HG03103 (cell line): ENCODE data around the gene TEX261.
A peak's percentile ranks its signal among the peaks of the same experiment; 100 is the strongest.
"Not testable (repeated sequence)": the region's sequence is repeated elsewhere in the genome, so short reads cannot be mapped to it uniquely, and the experiment has no call there.

Source experiments
- ATAC-seq: cut with Tn5 transposase; IDR thresholded peaks from one replicate; pipeline ENCODE4 v1.9.1; 2021; ENCODE audit warnings: low read depth; ENCODE audit not compliant: unreplicated experiment

TEX261 gene

GRCh38 chr2:71000780-71001591, 6.3 kb upstream of the TEX261 start:
- ATAC-seq = peak; percentile 81

GRCh38 chr2:70999931-71000330, 5.3 kb upstream of the TEX261 start:
- ATAC-seq = not testable (repeated sequence)

GRCh38 chr2:70999362-70999761, 4.7 kb upstream of the TEX261 start:
- no peak for ATAC-seq

GRCh38 chr2:70998885-70999284, 4.2 kb upstream of the TEX261 start:
- not testable (repeated sequence) for ATAC-seq

GRCh38 chr2:70995426-70995729, 705 bp upstream of the TEX261 start:
- ATAC-seq = peak; percentile 32

- peak; percentile 20 for ATAC-seq
Observed at GRCh38 chr2:70994009-70994698, 519 bp downstream of the TEX261 start.

- ATAC-seq = no peak
Observed at GRCh38 chr2:70992945-70993853, 1.5 kb downstream of the TEX261 start.

- ATAC-seq = no peak
Observed at GRCh38 chr2:70991742-70992141, 2.9 kb downstream of the TEX261 start.

GRCh38 chr2:70991142-70991541, 3.5 kb downstream of the TEX261 start:
- no peak for ATAC-seq

GRCh38 chr2:70990216-70990615, 4.5 kb downstream of the TEX261 start:
- ATAC-seq = no peak

GRCh38 chr2:70988726-70989648, 5.7 kb downstream of the TEX261 start:
- ATAC-seq = no peak

GRCh38 chr2:70988151-70988550, 6.5 kb downstream of the TEX261 start:
- ATAC-seq = no peak

- ATAC-seq = no peak
Observed at GRCh38 chr2:70987386-70987785, 7.3 kb downstream of the TEX261 start.

GRCh38 chr2:70986499-70987189, 8.0 kb downstream of the TEX261 start:
- ATAC-seq = no peak

GRCh38 chr2:70985956-70986355, 8.7 kb downstream of the TEX261 start:
- no peak for ATAC-seq

GRCh38 chr2:70985283-70985688, 9.4 kb downstream of the TEX261 start:
- ATAC-seq = no peak

GRCh38 chr2:70984576-70985282, 9.9 kb downstream of the TEX261 start:
- peak; percentile 96 for ATAC-seq

- no peak for ATAC-seq
Observed at GRCh38 chr2:70984228-70984575, 10.5 kb downstream of the TEX261 start.
